ENCODE data around the gene ARHGAP1. TPM values are rescaled to one million over a fixed set of nuclear protein-coding genes. Genes with fewer than 3 reads are reported as not detected.

Gene ARHGAP1
- total and polyA plus RNA-seq, 2 of the 4 experiments (the other 2 are of a cell fraction), result 46.6 to 78.8 TPM

GRCh38 chr11:46705070-46705688 lies 4.8 kb upstream of the ARHGAP1 start:
- Histone ChIP-seq H3K4me3 (ENCODE audit: insufficient read depth, low read depth, low read length) (no peak overlapping the region), H2BK120ac (ENCODE audit: low read depth, low read length) (no peak overlapping the region), H4K20me1 (ENCODE audit: insufficient read depth, low read length) (no peaks in the 10 kb centered on the region; the same call in 1 of the 2 replicates), H3K56ac (ENCODE audit: extremely low read depth, insufficient read depth, low read length) (no peak overlapping the region), H3K9me1 (ENCODE audit: insufficient read depth, low read length) (no peaks in the 10 kb centered on the region; the same call in none of the 2 replicates), H3K9me3 (ENCODE audit: control insufficient read depth, insufficient read depth, low read length) (no peaks in the 10 kb centered on the region), H3K14ac (replicated peaks; ENCODE audit: low read depth, low read length) (no peak overlapping the region), H2BK15ac (ENCODE audit: low read depth, low read length) (no peak overlapping the region), H3K36me3 (ENCODE audit: control insufficient read depth, insufficient read depth, low read length) (peaks cover 50% of the 10 kb centered on the region), H3K9ac (ENCODE audit: low read depth, low read length) (no peak overlapping the region), H2AFZ (replicated peaks; ENCODE audit: low read length, poor library complexity) (no peak overlapping the region), H3K4me1 (ENCODE audit: control insufficient read depth, insufficient read depth, low read length) (no peaks in the 10 kb centered on the region), H3K4ac (ENCODE audit: low read depth, low read length) (no peak overlapping the region), H3K27me3 (ENCODE audit: control insufficient read depth, insufficient read depth, low read length) (no peaks in the 10 kb centered on the region), H3K79me1 (ENCODE audit: low read depth in 1 of 2, low read length in 2 of 2) (peaks cover 15 to 65% of the 10 kb centered on the region in 2 experiments), H3K4me2 (ENCODE audit: low read depth, low read length) (no peak overlapping the region), H2AK5ac (ENCODE audit: low read depth, low read length) (no peak overlapping the region), H4K8ac (ENCODE audit: low read depth in 2 of 2, low read length in 2 of 2) (no peak overlapping the region), H4K91ac (ENCODE audit: insufficient read depth, low read depth, low read length) (no peak overlapping the region), H2BK5ac (ENCODE audit: low read depth, low read length, poor library complexity, severe bottlenecking) (no peak overlapping the region), H4K5ac (ENCODE audit: low read depth, low read length) (no peak overlapping the region), H3K23ac (ENCODE audit: low read depth, low read length) (no peak overlapping the region), H3K18ac (ENCODE audit: low read depth, low read length) (no peak overlapping the region), H2BK20ac (ENCODE audit: low read depth, low read length) (no peak overlapping the region), H3K27ac (ENCODE audit: insufficient read depth, low read length) (no peak overlapping the region), H2AK9ac (replicated peaks; ENCODE audit: low read depth, low read length, poor library complexity) (no peak overlapping the region)
- BruUV-seq (replicated peaks), result no TSS peak
- no peak for ATAC-seq (ENCODE audit: low read depth)
- DNase-seq, result no peak
- TF ChIP-seq MXI1 (IDR thresholded peaks at IDR 0.05; ENCODE audit: borderline replicate concordance, low read depth, low read length), result no peak
- TF ChIP-seq POLR2A (IDR thresholded peaks at IDR 0.05; ENCODE audit: low read depth, low read length), result no peak
- TF ChIP-seq NFE2L2 (IDR thresholded peaks at IDR 0.05; ENCODE audit: low read depth, low read length), result no peak
- TF ChIP-seq BHLHE40 (IDR thresholded peaks at IDR 0.05; ENCODE audit: low read depth, low read length), result no peak
- TF ChIP-seq CTCF (conservative IDR thresholded peaks at IDR 0.05; ENCODE audit: low read depth, low read length), result no peak
- TF ChIP-seq RAD21 (IDR thresholded peaks at IDR 0.05; ENCODE audit: low read length), result no peak
- no peak for TF ChIP-seq RFX5 (IDR thresholded peaks at IDR 0.05; ENCODE audit: low read depth, low read length)
- TF ChIP-seq MAFK (IDR thresholded peaks at IDR 0.05; ENCODE audit: low read depth, low read length), result no peak
- no peak for TF ChIP-seq ELK1 (IDR thresholded peaks at IDR 0.05; ENCODE audit: borderline replicate concordance, low read depth, low read length)
- no peak for TF ChIP-seq MAZ (IDR thresholded peaks at IDR 0.05; ENCODE audit: borderline replicate concordance, low read depth, low read length)
- no peak for TF ChIP-seq SMC3 (IDR thresholded peaks at IDR 0.05; ENCODE audit: low read depth, low read length)
- TF ChIP-seq USF2 (IDR thresholded peaks at IDR 0.05; ENCODE audit: low read depth, low read length), result no peak
- TF ChIP-seq RCOR1 (IDR thresholded peaks at IDR 0.05; ENCODE audit: insufficient replicate concordance, low read length), result no peak
- no peak for TF ChIP-seq FOS (IDR thresholded peaks at IDR 0.05; ENCODE audit: low read depth, low read length)
- TF ChIP-seq CHD1 (IDR thresholded peaks at IDR 0.05; ENCODE audit: low read depth, low read length), result no peak
- TF ChIP-seq CEBPB (IDR thresholded peaks at IDR 0.05; ENCODE audit: low read depth, low read length), result no peak
- intact Hi-C loops (cut with micrococcal nuclease) (no loop called here), in situ Hi-C loops (cut with MboI; ENCODE audit: low sequenced_read_pairs) (no loop called here), dilution Hi-C loops (cut with HindIII; ENCODE audit: low sequenced_read_pairs, unreplicated experiment) (no loop called here)
- WGBS, 2 experiments (ENCODE audit: extremely low coverage in 2 of 2, insufficient read length in 1 of 2), result 98% methylated on average over 16 of the region's 31 CpGs; no CpG with 5 or more reads in 1 of the 2 experiments
- ChIA-PET POLR2A (ENCODE audit: unreplicated experiment) (no interaction called here), CTCF (no interaction called here)
